Kidney epithelial cell (primary cell): ENCODE data around the gene RAB25. TPM values are rescaled to one million over a fixed set of nuclear protein-coding genes. Genes with fewer than 3 reads are reported as not detected.

Experiments used
- DNase-seq: peaks from one replicate; pipeline ENCODE4 v3.0.0-alpha.2; 2010; ENCODE audit warnings: low read depth
- H3K27me3 ChIP-seq: 2 replicates; pipeline ENCODE4 v1.6.0; 2011; ENCODE audit warnings: low read length; ENCODE audit not compliant: control insufficient read depth, insufficient read depth
- H3K36me3 ChIP-seq: 2 replicates; pipeline ENCODE4 v1.5.1; 2011; ENCODE audit warnings: low read length; ENCODE audit not compliant: control insufficient read depth, insufficient read depth
- H3K4me3 ChIP-seq: 2 replicates; pipeline ENCODE4 v1.5.1; 2011; ENCODE audit warnings: low read depth, mild to moderate bottlenecking, control low read depth, low read length
- CTCF ChIP-seq: IDR thresholded peaks from 2 replicates; pipeline ENCODE4 v1.5.1; 2011; ENCODE audit warnings: mild to moderate bottlenecking, moderate library complexity, low read length, control low read depth, inconsistent platforms; ENCODE audit not compliant: insufficient read depth, poor library complexity, severe bottlenecking
- total RNA-seq: library from RNA; depleted of rRNA; stranded (reverse); fragments of >200 nt; gene quantifications from 2 replicates; pipeline ENCODE4 v1.2.3, GENCODE V29; 2015

The RAB25 gene
- total RNA-seq, 1 donor from 2014 or later: 30.4 TPM

GRCh38 chr1:156079762-156080161, 18.8 kb downstream of the RAB25 start:
- Histone ChIP-seq H3K4me3 (peak overlapping the region; percentile 72), H3K36me3 (peaks cover 5% of the 10 kb centered on the region), H3K27me3 (no peaks in the 10 kb centered on the region)
- no peak for TF ChIP-seq CTCF
- DNase-seq: no peak

GRCh38 chr1:156080241-156080862, 19.4 kb downstream of the RAB25 start:
- peak overlapping the region; percentile 72 for H3K4me3 ChIP-seq
- peaks cover 5% of the 10 kb centered on the region for H3K36me3 ChIP-seq
- no peaks in the 10 kb centered on the region for H3K27me3 ChIP-seq
- no peak for DNase-seq
- no peak for TF ChIP-seq CTCF

GRCh38 chr1:156080863-156081179, 19.9 kb downstream of the RAB25 start:
- Histone ChIP-seq H3K4me3 (peak overlapping the region; percentile 72), H3K27me3 (no peaks in the 10 kb centered on the region), H3K36me3 (peaks cover 3% of the 10 kb centered on the region)
- DNase-seq: no peak
- no peak for TF ChIP-seq CTCF

- no peaks in the 10 kb centered on the region for H3K27me3 ChIP-seq
- H3K4me3 ChIP-seq: peak overlapping the region; percentile 72
- no peak for TF ChIP-seq CTCF
- peaks cover 1% of the 10 kb centered on the region for H3K36me3 ChIP-seq
- DNase-seq: no peak
Observed at GRCh38 chr1:156081180-156081916, 20.4 kb downstream of the RAB25 start.

- Histone ChIP-seq H3K36me3 (no peaks in the 10 kb centered on the region), H3K4me3 (peak overlapping the region; percentile 72), H3K27me3 (no peaks in the 10 kb centered on the region)
- no peak for TF ChIP-seq CTCF
- no peak for DNase-seq
Observed at GRCh38 chr1:156081917-156082308, 21.0 kb downstream of the RAB25 start.
